PC-9 (cell line): ENCODE measurements around the gene ATXN1. TPM values are rescaled to one million over a fixed set of nuclear protein-coding genes. Genes with fewer than 3 reads are reported as not detected.

Source experiments
- BruUV-seq: library from RNA; stranded (reverse); fragments of 400-500 nt; replicated peaks from 2 replicates; lab custom pipeline; 2021; lab: Mats Ljungman, UMichigan
- CTCF ChIA-PET: fragments of 300-600 bp; sonication (Branson Sonifier 250); formaldehyde crosslinking; loops from one replicate; lab custom pipeline; 2022; ENCODE audit warnings: antibody characterized with exemption; lab: Charles Lee
- POLR2A ChIA-PET: fragments of 300-600 bp; sonication (Branson Sonifier 250); formaldehyde crosslinking; loops from one replicate; lab custom pipeline; 2022; ENCODE audit warnings: antibody characterized with exemption; ENCODE audit not compliant: unreplicated experiment; lab: Charles Lee
- DNase-seq, 2 experiments: peaks; one replicate each; pipeline versions ENCODE4 v3.0.0 to v3.0.0-alpha.2; 2015 to 2022; ENCODE audit warnings: mixed read lengths in 1 of 2
- H2AFZ ChIP-seq: fragments of 200-600 bp; sonication (generic); 2 replicates; pipeline ENCODE4 v1.8.1; 2017; ENCODE audit warnings: antibody characterized with exemption
- H3F3A ChIP-seq: fragments of 200-600 bp; sonication (generic); 2 replicates; pipeline ENCODE4 v1.8.1; 2017; ENCODE audit warnings: antibody characterized with exemption, mild to moderate bottlenecking, low read depth; ENCODE audit not compliant: insufficient read depth
- H3K27ac ChIP-seq: fragments of 200-600 bp; sonication (generic); 2 replicates; pipeline ENCODE4 v1.6.1; 2016; ENCODE audit warnings: mixed run types
- H3K27me3 ChIP-seq: fragments of 200-600 bp; sonication (generic); 2 replicates; pipeline ENCODE4 v1.6.1; 2016; ENCODE audit warnings: low read depth, mixed run types; ENCODE audit not compliant: insufficient read depth
- H3K36me3 ChIP-seq: fragments of 200-600 bp; sonication (generic); 2 replicates; pipeline ENCODE4 v1.6.1; 2016; ENCODE audit warnings: low read depth, mixed run types
- H3K4me1 ChIP-seq: fragments of 200-600 bp; sonication (generic); replicated peaks from 2 replicates; pipeline ENCODE4 v1.6.1; 2016; ENCODE audit warnings: mixed run types; ENCODE audit not compliant: insufficient read depth
- H3K4me2 ChIP-seq: fragments of 200-600 bp; sonication (generic); 2 replicates; pipeline ENCODE4 v1.6.1; 2017; ENCODE audit warnings: mixed run types
- H3K4me3 ChIP-seq: fragments of 200-600 bp; sonication (generic); 2 replicates; pipeline ENCODE4 v1.6.1; 2016; ENCODE audit warnings: mixed run types
- H3K79me2 ChIP-seq: fragments of 200-600 bp; sonication (generic); 2 replicates; pipeline ENCODE4 v1.6.1; 2017; ENCODE audit warnings: low read depth, mixed run types
- H3K9me2 ChIP-seq: fragments of 200-600 bp; sonication (generic); 2 replicates; pipeline ENCODE4 v1.8.1; 2017; ENCODE audit warnings: mild to moderate bottlenecking; ENCODE audit not compliant: insufficient read depth
- H3K9me3 ChIP-seq: fragments of 200-600 bp; sonication (generic); 2 replicates; pipeline ENCODE4 v1.8.1; 2016; ENCODE audit warnings: low read depth; ENCODE audit not compliant: insufficient read depth
- H4K20me1 ChIP-seq: fragments of 200-600 bp; sonication (generic); 2 replicates; pipeline ENCODE4 v1.8.1; 2017; ENCODE audit not compliant: insufficient read depth
- EZH2 ChIP-seq: fragments of 200-600 bp; sonication (generic); IDR thresholded peaks from 2 replicates; pipeline ENCODE4 v1.8.0; 2017; ENCODE audit warnings: antibody characterized with exemption, low read depth
- intact Hi-C: fragments of 100-400 bp; cut with micrococcal nuclease; formaldehyde crosslinking; loops from one replicate; pipeline ENCODE4 v1.10.0; 2022; ENCODE audit not compliant: unreplicated experiment
- total RNA-seq: library from RNA; stranded (reverse); gene quantifications from 2 replicates; pipeline ENCODE4 v1.2.3, GENCODE V29; 2021
- TF ChIP-seq, protein P1 (sequence below): fragments of 200-600 bp; sonication (generic); conservative IDR thresholded peaks from 2 replicates; pipeline ENCODE4 v1.6.1; 2017; ENCODE audit warnings: mixed run types, antibody characterized with exemption, mild to moderate bottlenecking, moderate library complexity

Gene ATXN1
- total RNA-seq, 1 experiment from 2014 or later, result 42.7 TPM

- Histone ChIP-seq H3K27ac (no peak overlapping the region), H3K9me2 (no peaks in the 10 kb centered on the region), H3K4me3 (no peak overlapping the region), H3K4me1 (no peaks in the 10 kb centered on the region), H3F3A (no peaks in the 10 kb centered on the region), H3K27me3 (no peaks in the 10 kb centered on the region), H3K36me3 (no peaks in the 10 kb centered on the region), H4K20me1 (no peaks in the 10 kb centered on the region), H3K4me2 (no peak overlapping the region), H3K79me2 (no peaks in the 10 kb centered on the region), H3K9me3 (no peaks in the 10 kb centered on the region), H2AFZ (no peak overlapping the region)
- POLR2A ChIA-PET, result no interaction called here
- intact Hi-C loops, result no loop called here
- TF ChIP-seq, protein P1, sequence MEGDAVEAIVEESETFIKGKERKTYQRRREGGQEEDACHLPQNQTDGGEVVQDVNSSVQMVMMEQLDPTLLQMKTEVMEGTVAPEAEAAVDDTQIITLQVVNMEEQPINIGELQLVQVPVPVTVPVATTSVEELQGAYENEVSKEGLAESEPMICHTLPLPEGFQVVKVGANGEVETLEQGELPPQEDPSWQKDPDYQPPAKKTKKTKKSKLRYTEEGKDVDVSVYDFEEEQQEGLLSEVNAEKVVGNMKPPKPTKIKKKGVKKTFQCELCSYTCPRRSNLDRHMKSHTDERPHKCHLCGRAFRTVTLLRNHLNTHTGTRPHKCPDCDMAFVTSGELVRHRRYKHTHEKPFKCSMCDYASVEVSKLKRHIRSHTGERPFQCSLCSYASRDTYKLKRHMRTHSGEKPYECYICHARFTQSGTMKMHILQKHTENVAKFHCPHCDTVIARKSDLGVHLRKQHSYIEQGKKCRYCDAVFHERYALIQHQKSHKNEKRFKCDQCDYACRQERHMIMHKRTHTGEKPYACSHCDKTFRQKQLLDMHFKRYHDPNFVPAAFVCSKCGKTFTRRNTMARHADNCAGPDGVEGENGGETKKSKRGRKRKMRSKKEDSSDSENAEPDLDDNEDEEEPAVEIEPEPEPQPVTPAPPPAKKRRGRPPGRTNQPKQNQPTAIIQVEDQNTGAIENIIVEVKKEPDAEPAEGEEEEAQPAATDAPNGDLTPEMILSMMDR, result no peak
- TF ChIP-seq EZH2, result no peak
- DNase-seq, result no peak
- no TSS peak for BruUV-seq
- CTCF ChIA-PET, result no interaction called here
Measured at GRCh38 chr6:16399158-16399557, 362.1 kb downstream of the ATXN1 start.

DNA sequence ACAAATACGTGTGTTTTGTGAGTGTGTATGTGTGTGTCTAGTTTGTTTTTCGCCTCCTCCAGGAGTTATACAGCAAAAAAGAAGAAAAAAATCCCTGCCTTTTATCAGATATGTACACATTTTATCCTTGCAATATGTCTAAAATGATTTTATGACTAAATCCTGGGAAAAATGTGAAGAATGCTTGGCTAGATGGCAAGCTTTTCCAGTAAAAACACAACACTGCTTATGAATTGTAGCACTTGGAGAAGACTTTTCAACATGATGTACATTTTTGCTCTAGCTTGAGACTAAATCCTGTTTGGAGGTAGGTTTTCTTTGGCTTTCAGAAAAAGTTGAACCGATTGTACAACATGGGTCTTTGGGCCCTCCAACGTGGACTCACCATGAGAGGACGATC is 362.7 kb downstream of the ATXN1 start:
- H3K9me3 ChIP-seq, result no peaks in the 10 kb centered on the region
- intact Hi-C loops, result no loop called here
- BruUV-seq, result no TSS peak

DNA sequence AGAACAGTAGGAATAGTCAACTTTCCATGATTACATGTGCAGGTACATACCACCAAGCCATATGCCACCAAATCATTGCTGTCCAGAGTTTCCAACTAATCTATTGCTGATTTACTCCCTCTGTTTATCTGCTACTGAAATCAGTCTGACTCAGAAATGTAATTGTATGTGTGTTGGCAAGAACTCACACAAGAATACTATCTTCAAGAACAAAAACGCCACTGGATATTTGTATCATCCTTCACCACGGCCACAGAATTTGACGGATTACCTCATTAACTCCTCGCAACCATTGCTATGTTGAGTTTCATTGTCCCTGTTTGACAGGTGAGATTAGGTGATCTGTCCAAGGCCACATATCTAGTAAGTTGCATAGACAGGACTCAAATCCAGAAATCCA is 363.6 kb downstream of the ATXN1 start:
- CTCF ChIA-PET, result no interaction called here
- TF ChIP-seq, protein P1, result no peak
- TF ChIP-seq EZH2, result no peak
- H3K36me3 ChIP-seq, result no peaks in the 10 kb centered on the region
- H3K27me3 ChIP-seq, result no peaks in the 10 kb centered on the region
- intact Hi-C loops, result no loop called here
- H3F3A ChIP-seq, result no peaks in the 10 kb centered on the region
- no peak overlapping the region for H3K4me2 ChIP-seq
- H3K4me3 ChIP-seq, result no peak overlapping the region
- H4K20me1 ChIP-seq, result no peaks in the 10 kb centered on the region
- DNase-seq, result no peak
- no peak overlapping the region for H3K27ac ChIP-seq
- POLR2A ChIA-PET, result no interaction called here
- H2AFZ ChIP-seq, result no peak overlapping the region
- no peaks in the 10 kb centered on the region for H3K4me1 ChIP-seq
- H3K79me2 ChIP-seq, result no peaks in the 10 kb centered on the region
- no TSS peak for BruUV-seq
- H3K9me3 ChIP-seq, result no peaks in the 10 kb centered on the region
- H3K9me2 ChIP-seq, result no peaks in the 10 kb centered on the region

More for the DNA sequence above, 362.7 kb downstream of the ATXN1 start:
- Histone ChIP-seq H3K4me3 (no peak overlapping the region), H3K4me2 (no peak overlapping the region), H3F3A (no peaks in the 10 kb centered on the region), H3K4me1 (no peaks in the 10 kb centered on the region), H3K27ac (no peak overlapping the region), H2AFZ (no peak overlapping the region), H3K9me2 (no peaks in the 10 kb centered on the region), H3K36me3 (no peaks in the 10 kb centered on the region), H3K79me2 (no peaks in the 10 kb centered on the region), H4K20me1 (no peaks in the 10 kb centered on the region), H3K27me3 (no peaks in the 10 kb centered on the region)
- ChIA-PET POLR2A (no interaction called here), CTCF (no interaction called here)
- no peak for DNase-seq
- no peak for TF ChIP-seq EZH2
- TF ChIP-seq, protein P1, result no peak
